NCI-H69 (cell line): ENCODE data around the gene GPER1.

Experiments used
- DNase-seq: peaks from one replicate; lab custom pipeline; 2025; lab: John Stamatoyannopoulos, UW

Gene GPER1

DNA sequence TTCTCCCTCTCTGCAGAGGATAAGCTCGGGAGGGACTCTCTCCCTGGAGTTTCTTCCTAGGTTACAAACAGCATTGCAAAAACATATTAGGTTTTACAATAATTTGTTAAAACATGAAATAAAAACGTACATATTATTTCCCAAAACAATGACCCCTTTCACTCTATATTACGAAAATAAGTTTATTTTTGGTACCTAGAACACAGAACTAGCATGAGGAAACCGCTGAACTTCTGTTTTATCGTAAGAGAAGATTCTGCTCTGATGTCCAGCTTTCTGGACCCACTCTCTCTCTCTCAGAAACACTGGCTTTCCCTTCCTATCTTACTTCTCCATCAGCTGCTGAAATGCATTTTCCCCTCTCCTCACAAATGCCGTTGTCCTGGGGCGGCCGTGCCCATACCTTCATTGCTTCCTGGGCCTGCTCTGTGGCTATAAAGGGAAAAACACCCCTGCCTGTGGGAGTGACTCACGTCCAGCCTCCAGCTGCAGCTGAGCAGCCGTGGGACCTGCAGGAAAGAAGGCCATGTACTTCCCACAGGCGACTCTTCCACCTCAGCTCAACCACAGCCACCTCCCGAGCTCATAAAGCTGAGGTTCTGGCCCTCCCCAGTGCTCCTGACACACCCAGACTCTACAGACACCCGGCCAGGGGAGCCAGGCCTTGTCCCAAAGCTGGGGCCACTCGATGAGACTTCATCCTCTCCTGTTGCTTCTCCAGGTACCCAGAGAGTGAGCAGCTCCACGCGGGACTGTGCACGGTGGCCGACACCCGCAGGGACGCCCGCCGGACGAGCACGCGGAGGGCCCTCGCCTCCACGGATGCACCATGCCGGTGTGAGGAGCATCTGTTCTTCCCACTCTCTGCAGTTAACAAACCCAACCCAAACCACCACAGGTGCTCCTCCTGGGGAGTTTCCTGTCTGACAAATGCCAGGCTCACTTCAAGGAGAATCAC is 3.1 kb downstream of the GPER1 start:
- no peak for DNase-seq

- no peak for DNase-seq
Observed at GRCh38 chr7:1091644-1092027, 3.7 kb downstream of the GPER1 start.

DNA sequence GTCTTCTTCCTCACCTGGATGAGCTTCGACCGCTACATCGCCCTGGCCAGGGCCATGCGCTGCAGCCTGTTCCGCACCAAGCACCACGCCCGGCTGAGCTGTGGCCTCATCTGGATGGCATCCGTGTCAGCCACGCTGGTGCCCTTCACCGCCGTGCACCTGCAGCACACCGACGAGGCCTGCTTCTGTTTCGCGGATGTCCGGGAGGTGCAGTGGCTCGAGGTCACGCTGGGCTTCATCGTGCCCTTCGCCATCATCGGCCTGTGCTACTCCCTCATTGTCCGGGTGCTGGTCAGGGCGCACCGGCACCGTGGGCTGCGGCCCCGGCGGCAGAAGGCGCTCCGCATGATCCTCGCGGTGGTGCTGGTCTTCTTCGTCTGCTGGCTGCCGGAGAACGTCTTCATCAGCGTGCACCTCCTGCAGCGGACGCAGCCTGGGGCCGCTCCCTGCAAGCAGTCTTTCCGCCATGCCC is 4.3 kb downstream of the GPER1 start:
- no peak for DNase-seq

DNA sequence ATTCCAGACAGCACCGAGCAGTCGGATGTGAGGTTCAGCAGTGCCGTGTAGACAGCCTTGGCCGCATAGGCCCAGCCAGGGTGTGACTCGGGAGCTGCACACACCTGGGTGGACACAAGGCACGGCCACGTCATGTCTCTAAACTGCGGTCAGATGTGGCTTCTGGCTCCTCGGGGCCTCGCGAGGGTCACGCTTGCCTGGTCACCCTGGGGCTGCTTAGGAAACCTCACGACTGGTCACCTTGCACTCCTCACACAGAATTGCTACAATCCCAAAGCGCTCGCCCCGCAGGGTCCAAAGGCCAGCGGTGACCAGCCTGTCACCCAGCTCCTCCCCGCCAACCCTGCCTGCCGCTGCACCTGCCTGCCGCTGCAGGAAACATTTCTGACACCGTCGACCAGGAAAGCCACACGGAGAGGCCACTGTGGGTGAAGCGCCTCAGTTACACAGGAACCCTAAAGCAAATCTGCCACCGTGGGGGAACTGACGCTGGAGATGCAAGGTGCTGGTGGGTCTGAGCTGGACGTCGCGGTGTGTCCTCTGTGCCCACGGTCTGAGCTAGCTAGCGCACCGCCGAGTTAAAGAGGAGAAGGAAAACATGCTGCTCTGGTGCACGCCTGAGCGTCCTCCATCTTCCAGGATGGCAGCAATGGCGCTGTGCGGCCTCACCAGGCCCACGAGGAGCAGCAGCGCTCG is 5.0 kb downstream of the GPER1 start:
- DNase-seq = no peak

DNA sequence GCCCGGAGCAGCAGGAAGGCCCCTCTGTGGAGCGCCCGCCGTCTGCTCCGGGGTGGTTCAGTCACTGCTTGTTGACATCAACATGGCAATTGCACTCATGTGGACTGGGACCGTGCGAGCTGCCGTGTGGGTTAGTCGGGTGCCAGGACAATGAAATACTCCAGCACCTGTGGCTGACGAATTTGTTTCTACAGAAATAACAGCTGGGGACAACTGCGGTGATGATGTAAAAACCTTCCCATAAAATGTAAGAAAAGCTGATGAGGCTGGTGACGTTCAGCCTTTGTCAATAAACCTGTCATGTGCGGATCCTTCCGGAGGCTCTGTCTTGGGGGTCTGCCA is 5.6 kb downstream of the GPER1 start:
- DNase-seq = no peak

GRCh38 chr7:1093916-1094508 is 6.1 kb downstream of the GPER1 start:
- DNase-seq = no peak

DNA sequence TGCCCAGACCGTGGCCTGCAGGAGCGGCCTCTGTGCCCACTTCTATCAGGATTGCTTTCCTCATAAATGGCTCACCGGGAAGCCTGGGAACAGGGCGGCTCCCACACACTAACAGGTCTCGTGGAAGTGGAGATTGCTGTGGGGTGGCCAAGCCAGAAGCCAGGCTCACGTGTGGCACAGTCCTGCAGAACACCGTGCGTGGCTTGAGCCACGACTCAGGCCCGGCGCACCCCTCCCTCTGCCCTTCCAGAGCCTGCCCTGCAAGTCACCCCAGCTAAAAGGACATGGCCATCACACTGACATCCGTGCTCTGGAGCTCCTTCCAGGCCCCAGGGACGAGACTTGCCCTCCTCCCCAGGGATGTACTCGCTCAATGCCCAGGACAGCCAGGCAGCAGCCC is 7.0 kb downstream of the GPER1 start:
- no peak for DNase-seq

DNA sequence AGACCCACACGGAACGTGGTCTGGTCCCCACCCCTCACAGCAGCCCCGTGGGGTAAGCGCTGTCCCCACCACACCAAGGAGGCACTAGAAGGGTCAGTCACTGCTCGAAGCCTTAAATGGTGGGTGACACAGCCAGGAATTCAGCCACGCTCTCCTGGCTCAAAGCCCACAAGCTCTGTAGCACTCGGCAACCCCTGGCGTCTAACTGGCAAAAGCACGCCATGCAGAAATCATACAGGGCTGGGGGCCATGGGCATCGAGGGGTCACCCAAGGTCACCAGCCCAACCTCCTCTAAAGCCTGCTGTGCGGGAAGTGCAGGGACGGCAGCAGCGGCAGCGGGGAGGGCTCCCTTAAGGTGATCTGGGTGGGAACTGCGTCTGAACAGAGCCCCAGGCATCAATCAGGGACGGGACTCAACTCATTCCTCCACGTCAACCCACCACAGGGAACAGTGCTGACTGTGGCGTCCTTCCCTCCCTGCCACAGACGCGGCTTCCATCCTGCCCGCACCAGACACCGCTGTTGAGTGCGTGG is 7.8 kb downstream of the GPER1 start:
- no peak for DNase-seq

DNA sequence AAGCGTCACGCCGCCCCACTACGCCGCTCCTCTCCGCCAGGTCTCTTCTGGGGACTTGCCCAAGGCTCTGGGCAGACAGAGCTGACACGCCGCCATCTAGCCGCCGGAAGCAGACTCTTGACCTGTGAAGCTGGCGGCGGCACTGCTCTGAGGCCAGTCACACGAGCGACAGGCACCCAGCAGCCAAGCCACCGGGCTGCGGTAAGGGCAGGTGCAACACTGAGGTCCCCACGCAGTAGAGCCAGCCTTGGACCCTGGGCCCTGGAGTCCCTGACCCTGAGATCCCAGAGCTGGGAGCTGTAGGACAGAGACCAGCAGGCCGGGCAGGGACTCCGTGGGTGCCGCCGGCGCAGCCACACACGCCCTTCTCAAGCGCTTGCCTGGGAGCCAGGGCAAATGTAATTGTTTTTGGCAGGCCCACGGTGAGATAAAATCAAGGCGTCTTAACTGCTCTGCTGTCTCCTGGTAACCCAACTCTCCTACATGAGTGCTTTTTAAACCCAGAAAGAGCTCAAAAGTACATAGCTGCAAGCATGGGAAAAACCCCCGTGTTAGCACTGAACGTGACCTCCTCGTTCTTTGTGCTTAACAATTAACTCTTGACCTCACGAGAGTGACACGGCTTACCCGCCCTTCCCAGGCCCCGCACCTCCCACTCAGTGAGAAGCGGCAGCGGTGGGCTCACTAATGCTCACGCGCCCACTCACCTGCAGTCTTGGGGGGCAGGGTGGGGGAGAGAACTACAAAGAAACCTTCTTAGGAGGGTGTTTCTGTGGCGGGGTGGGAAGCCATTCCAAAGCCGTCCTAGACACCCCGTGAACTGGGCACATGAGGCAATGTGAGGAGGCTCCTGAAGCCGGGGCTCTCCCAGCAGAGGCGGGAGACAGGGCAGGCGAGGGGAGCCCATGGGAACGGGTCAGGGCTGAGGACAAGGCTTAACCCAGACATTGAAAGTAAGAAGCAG is 8.5 kb downstream of the GPER1 start:
- DNase-seq = no peak

- no peak for DNase-seq
Observed at GRCh38 chr7:1097120-1097504, 9.2 kb downstream of the GPER1 start.

- DNase-seq = no peak
Observed at GRCh38 chr7:1098243-1099153, 10.6 kb downstream of the GPER1 start.

DNA sequence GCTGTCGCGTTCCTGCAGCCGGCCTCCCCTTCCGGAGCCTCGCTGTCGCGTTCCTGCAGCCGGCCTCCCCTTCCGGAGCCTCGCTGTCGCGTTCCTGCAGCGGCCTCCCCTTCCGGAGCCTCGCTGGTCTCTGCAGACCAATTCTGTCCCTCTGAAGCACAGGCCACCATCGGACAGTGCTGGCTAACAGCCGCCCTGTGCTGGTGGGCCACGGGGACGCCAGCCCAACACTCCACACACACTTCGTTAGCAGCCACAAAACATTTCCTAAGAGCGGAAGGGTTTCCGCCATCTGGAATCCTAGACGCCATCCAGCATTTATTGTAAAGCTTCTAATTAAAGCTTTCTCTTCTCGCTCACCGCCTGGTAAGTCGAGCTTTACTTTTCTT is 11.2 kb downstream of the GPER1 start:
- no peak for DNase-seq

- DNase-seq = peak; percentile 27
Observed at GRCh38 chr7:1099637-1100036, 11.7 kb downstream of the GPER1 start.

- no peak for DNase-seq
Observed at GRCh38 chr7:1100386-1100785, 12.5 kb downstream of the GPER1 start.

GRCh38 chr7:1100834-1101562 is 13.1 kb downstream of the GPER1 start:
- peak; percentile 7 for DNase-seq

GRCh38 chr7:1101563-1102431 is 13.9 kb downstream of the GPER1 start:
- no peak for DNase-seq

DNA sequence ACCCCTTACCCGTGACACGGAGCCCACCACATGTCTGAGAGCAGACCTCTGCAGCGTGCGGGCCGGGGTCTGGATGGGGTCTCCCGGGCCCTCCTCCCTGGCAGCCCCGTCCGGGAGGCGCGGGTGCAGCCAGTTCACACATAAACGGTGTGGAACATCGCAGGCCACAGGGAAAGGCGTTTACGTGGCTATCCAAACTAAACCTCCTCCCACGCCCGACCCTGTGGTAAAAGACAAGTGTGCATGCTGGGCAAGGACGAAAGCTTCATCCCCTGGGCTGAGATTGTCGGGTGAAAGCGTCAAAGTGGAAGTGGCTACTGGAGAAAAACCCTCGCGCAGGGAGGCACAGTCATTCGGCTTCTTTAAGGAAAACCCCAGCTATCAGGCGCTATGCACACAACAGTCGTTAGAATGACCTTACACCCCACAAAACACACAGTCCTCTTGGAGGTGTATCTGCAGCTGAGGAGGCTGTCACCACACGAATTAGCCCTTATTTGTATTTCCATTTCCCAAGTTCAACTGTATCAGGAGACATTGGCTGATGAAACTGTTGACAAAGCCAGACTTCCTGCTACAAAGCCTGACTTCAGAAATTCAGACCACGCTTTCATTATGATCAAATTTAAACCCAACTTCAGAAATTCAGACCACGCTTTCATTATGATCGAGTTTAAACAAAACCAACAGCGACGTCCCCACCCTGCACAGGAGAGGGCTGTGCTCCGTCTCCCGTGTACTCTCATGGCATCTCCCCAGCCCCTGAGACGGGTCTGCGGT is 15.3 kb downstream of the GPER1 start:
- no peak for DNase-seq
